HCT116 (cell line): ENCODE data around the gene TRIM41. TPM values are rescaled to one million over a fixed set of nuclear protein-coding genes. Genes with fewer than 3 reads are reported as not detected.
A peak's percentile ranks its signal among the peaks of the same experiment; 100 is the strongest.

Experiments
- ATAC-seq: fragments of 200-7000 bp; cut with Tn5 transposase; 2 replicates; pipeline ENCODE4 v1.9.1; 2020; ENCODE audit warnings: mild to moderate bottlenecking, moderate library complexity
- BruUV-seq: library from RNA; stranded (reverse); fragments of 400-500 nt; replicated peaks from 2 replicates; lab custom pipeline; 2021; lab: Mats Ljungman, UMichigan
- CTCF ChIA-PET: fragments of 300-600 bp; sonication (Branson Sonifier 250); formaldehyde crosslinking; loops from one replicate; lab custom pipeline; 2021; ENCODE audit warnings: antibody characterized with exemption; lab: Charles Lee
- POLR2A ChIA-PET: fragments of 300-600, 350-600 bp; sonication (Branson Sonifier 250); formaldehyde crosslinking; loops from one replicate; lab custom pipeline; 2021; ENCODE audit warnings: antibody characterized with exemption; lab: Charles Lee
- RAD21 ChIA-PET, 2 experiments: fragments of 300-600 bp; sonication (Branson Sonifier 250); formaldehyde crosslinking; loops; one replicate each; lab custom pipeline; 2023; ENCODE audit warnings: low total read pairs in 2 of 2; ENCODE audit not compliant: uncharacterized antibody in 2 of 2, unreplicated experiment in 2 of 2, low non-redundant PET in 1 of 2; lab: Charles Lee
- DNase-seq: peaks from one replicate; pipeline ENCODE4 v3.0.0-alpha.2; 2010; ENCODE audit warnings: low read depth, low spot score
- H2AFZ ChIP-seq: fragments of 200-600 bp; shearing (Covaris generic), sonication (generic); 2 replicates; pipeline ENCODE4 v1.6.1; 2017; ENCODE audit warnings: low read depth, mixed run types, mixed read lengths, antibody characterized with exemption, low read length; ENCODE audit not compliant: poor library complexity, severe bottlenecking
- H3K27ac ChIP-seq: 2 replicates; pipeline ENCODE4 v1.5.1; 2012; ENCODE audit warnings: low read depth, low read length
- H3K27me3 ChIP-seq: fragments of 200-600 bp; sonication (generic); 2 replicates; pipeline ENCODE4 v1.6.1; 2016; ENCODE audit warnings: mixed run types, low read length, mixed read lengths; ENCODE audit not compliant: insufficient read depth
- H3K36me3 ChIP-seq, 2 experiments: fragments of 200-500 bp in 1 of 2; fragments of 200-600 bp in 1 of 2; sonication (Bioruptor generic) in 1 of 2; sonication (generic) in 1 of 2; 2 replicates each; pipeline versions ENCODE4 v1.5.1 to v1.6.1; 2014 to 2016; ENCODE audit warnings: low read length in 2 of 2, inconsistent platforms in 1 of 2, mixed read lengths in 1 of 2, mixed run types in 1 of 2; ENCODE audit not compliant: insufficient read depth in 2 of 2, control insufficient read depth in 1 of 2
- H3K4me1 ChIP-seq, 2 experiments: fragments of 200-600 bp in 1 of 2; sonication (generic) in 1 of 2; 2 replicates each; pipeline versions ENCODE4 v1.5.1 to v1.6.1; 2012 to 2017; ENCODE audit warnings: low read length in 2 of 2, inconsistent platforms in 1 of 2, mild to moderate bottlenecking in 1 of 2, mixed read lengths in 1 of 2, mixed run types in 1 of 2, moderate library complexity in 1 of 2; ENCODE audit not compliant: insufficient read depth in 2 of 2, control insufficient read depth in 1 of 2
- H3K4me2 ChIP-seq: fragments of 200-600 bp; sonication (generic); 2 replicates; pipeline ENCODE4 v1.6.1; 2017; ENCODE audit warnings: mixed run types, low read length, mixed read lengths
- H3K4me3 ChIP-seq, 2 experiments: fragments of 200-600 bp in 1 of 2; sonication (generic) in 1 of 2; replicated peaks in 1 of 2; 2 replicates each; pipeline ENCODE4 v1.5.1; 2011 to 2016; ENCODE audit warnings: low read length in 2 of 2, control low read depth in 1 of 2, low read depth in 1 of 2, mild to moderate bottlenecking in 1 of 2, mixed read lengths in 1 of 2, mixed run types in 1 of 2
- H3K79me2 ChIP-seq: fragments of 200-600 bp; sonication (generic); 2 replicates; pipeline ENCODE4 v1.6.1; 2017; ENCODE audit warnings: mild to moderate bottlenecking, mixed run types, low read length, moderate library complexity, mixed read lengths; ENCODE audit not compliant: insufficient read depth
- H3K9ac ChIP-seq: fragments of 200-600 bp; sonication (generic); 2 replicates; pipeline ENCODE4 v1.6.1; 2016; ENCODE audit warnings: low read length, mixed read lengths
- H3K9me2 ChIP-seq: fragments of 200-600 bp; sonication (generic), shearing (Covaris generic); 2 replicates; pipeline ENCODE4 v1.6.1; 2017; ENCODE audit warnings: mixed run types, mild to moderate bottlenecking, moderate library complexity; ENCODE audit not compliant: insufficient read depth
- H3K9me3 ChIP-seq, 2 experiments: fragments of 200-500 bp in 1 of 2; fragments of 200-600 bp in 1 of 2; sonication (Bioruptor generic) in 1 of 2; sonication (generic) in 1 of 2; 2 replicates each; pipeline ENCODE4 v1.6.1; 2014 to 2017; ENCODE audit warnings: low read length in 2 of 2, mixed read lengths in 2 of 2, inconsistent platforms in 1 of 2, low read depth in 1 of 2, mild to moderate bottlenecking in 1 of 2, mixed run types in 1 of 2, moderate library complexity in 1 of 2; ENCODE audit not compliant: control insufficient read depth in 1 of 2, insufficient read depth in 1 of 2
- H4K20me1 ChIP-seq: fragments of 200-600 bp; sonication (generic), shearing (Covaris generic); 2 replicates; pipeline ENCODE4 v1.6.1; 2017; ENCODE audit warnings: mixed run types, mild to moderate bottlenecking, moderate library complexity; ENCODE audit not compliant: insufficient read depth
- ATF3 ChIP-seq: IDR thresholded peaks from 2 replicates; pipeline ENCODE4 v1.6.1; 2012
- CTCF ChIP-seq, 3 experiments: fragments of 200-600 bp in 1 of 3; sonication (generic) in 1 of 3; IDR thresholded peaks in 2 of 3; conservative IDR thresholded peaks in 1 of 3; 2 replicates each; pipeline ENCODE4 v1.5.1; 2012 to 2017; ENCODE audit warnings: low read depth in 2 of 3, low read length in 2 of 3, antibody characterized with exemption in 1 of 3, borderline replicate concordance in 1 of 3, control low read depth in 1 of 3, mild to moderate bottlenecking in 1 of 3, mixed read lengths in 1 of 3, mixed run types in 1 of 3, moderate library complexity in 1 of 3; ENCODE audit not compliant: insufficient read depth in 1 of 3
- EGR1 ChIP-seq: IDR thresholded peaks from 2 replicates; pipeline ENCODE4 v1.6.1; 2012; ENCODE audit warnings: low read depth
- ELF1 ChIP-seq: IDR thresholded peaks from 2 replicates; pipeline ENCODE4 v1.6.1; 2012; ENCODE audit warnings: low read depth, borderline replicate concordance
- EZH2phosphoT487 ChIP-seq: fragments of 200-600 bp; IDR thresholded peaks from 2 replicates; pipeline ENCODE4 v1.6.1; 2018; ENCODE audit warnings: antibody characterized with exemption, borderline replicate concordance
- JUND ChIP-seq: IDR thresholded peaks from 2 replicates; pipeline ENCODE4 v1.6.1; 2012
- POLR2A ChIP-seq: IDR thresholded peaks from 2 replicates; pipeline ENCODE4 v1.7.0; 2011; ENCODE audit warnings: borderline replicate concordance; ENCODE audit not compliant: insufficient read depth, insufficient read length; ENCODE audit errors: extremely low read depth
- POLR2AphosphoS5 ChIP-seq: IDR thresholded peaks from 2 replicates; pipeline ENCODE4 v1.6.1; 2011; ENCODE audit warnings: mild to moderate bottlenecking, low read depth, low read length, moderate library complexity
- REST ChIP-seq: IDR thresholded peaks from 2 replicates; pipeline ENCODE4 v1.6.1; 2012; ENCODE audit warnings: low read depth
- SP1 ChIP-seq: IDR thresholded peaks from 2 replicates; pipeline ENCODE4 v1.6.1; 2012; ENCODE audit warnings: low read depth
- ZFX ChIP-seq: fragments of 450-650 bp; IDR thresholded peaks from 2 replicates; pipeline ENCODE4 v1.6.1; 2017
- ZNF274 ChIP-seq: fragments of 200-500 bp; sonication (Bioruptor generic); IDR thresholded peaks from 2 replicates; pipeline ENCODE4 v1.6.1; 2014; ENCODE audit warnings: mild to moderate bottlenecking, low read depth, low read length, inconsistent platforms
- intact Hi-C: fragments of 100-400 bp; cut with micrococcal nuclease; formaldehyde crosslinking; loops from 2 replicates; pipeline ENCODE4 v1.10.0; 2022
- total RNA-seq: library from RNA; stranded (reverse); gene quantifications from one replicate; pipeline ENCODE4 v1.2.1, GENCODE V29; 2021; ENCODE audit not compliant: unreplicated experiment

TRIM41 gene
- total RNA-seq, 1 experiment from 2014 or later: 51.8 TPM

- TF ChIP-seq ZFX (peak; percentile 99), EZH2phosphoT487 (no peak), POLR2AphosphoS5 (peak; percentile 77), POLR2A (peak; percentile 52)
- ChIA-PET RAD21 (no interaction called here), CTCF (interaction anchor here (0.6 to 1.5 kb wide), 2 partner anchors 17 to 623 kb away, joined by 3 to 4 read pairs; no protein-coding TSS in a partner anchor), POLR2A (interaction anchor here (0.9 to 3.0 kb wide), 6 partner anchors 8 to 40 kb away, joined by 3 to 18 read pairs (median 6); partner anchors contain the start of gene RACK1)
- intact Hi-C loops: loop anchor here (1.0 kb wide), 1 partner anchor 43 kb away; no protein-coding TSS in a partner anchor
- peaks cover 50% of the 10 kb centered on the region for H3K79me2 ChIP-seq
- ATAC-seq: peak; percentile 70
- peak overlapping the region; percentile 85 for H3K4me2 ChIP-seq
- peaks cover 9% of the 10 kb centered on the region; the same call in 1 of the 2 replicates for H4K20me1 ChIP-seq
- H3K4me3 ChIP-seq: peak overlapping the region; percentile 83 to 96
- H3K4me1 ChIP-seq: peaks cover 12 to 21% of the 10 kb centered on the region in 2 experiments; a peak in 3 of 4 replicates
- H3K9ac ChIP-seq: peak overlapping the region; percentile 99
- H3K9me3 ChIP-seq: no peaks in the 10 kb centered on the region
- H3K9me2 ChIP-seq: no peaks in the 10 kb centered on the region
- peaks cover 0 to 15% of the 10 kb centered on the region in 2 experiments; a peak in 2 of 4 replicates for H3K36me3 ChIP-seq
- peak overlapping the region; percentile 17 for H2AFZ ChIP-seq
- peak; percentile 48 for DNase-seq
- H3K27me3 ChIP-seq: no peaks in the 10 kb centered on the region
- no TSS peak for BruUV-seq
- peak overlapping the region; percentile 97 for H3K27ac ChIP-seq
Measured at GRCh38 chr5:181261320-181262049, 38.4 kb downstream of the TRIM41 start.

- Histone ChIP-seq H3K27ac (no peak overlapping the region), H3K4me1 (peaks cover 12 to 21% of the 10 kb centered on the region in 2 experiments; a peak in 3 of 4 replicates), H2AFZ (no peak overlapping the region), H4K20me1 (no peaks in the 10 kb centered on the region), H3K4me2 (no peak overlapping the region), H3K9me2 (no peaks in the 10 kb centered on the region), H3K4me3 (no peak overlapping the region), H3K27me3 (no peaks in the 10 kb centered on the region), H3K9me3 (no peaks in the 10 kb centered on the region), H3K9ac (no peak overlapping the region), H3K36me3 (peaks cover 0 to 5% of the 10 kb centered on the region in 2 experiments; a peak in 2 of 4 replicates), H3K79me2 (peaks cover 31% of the 10 kb centered on the region)
- ChIA-PET CTCF (no interaction called here), POLR2A (no interaction called here), RAD21 (no interaction called here)
- intact Hi-C loops: no loop called here
- no peak for ATAC-seq
- no peak for DNase-seq
- BruUV-seq: no TSS peak
- TF ChIP-seq ELF1 (no peak), EGR1 (no peak), ZFX (no peak), EZH2phosphoT487 (no peak), CTCF (IDR thresholded peaks at IDR 0.05 in 2 of 3, conservative IDR thresholded peaks at IDR 0.05 in 1 of 3; ENCODE audit: borderline replicate concordance in 1 of 3, insufficient read depth in 1 of 3, low read depth in 2 of 3, low read length in 2 of 3) (no peak), POLR2AphosphoS5 (no peak), ZNF274 (no peak), JUND (no peak), SP1 (no peak), REST (no peak), ATF3 (no peak)
Measured at GRCh38 chr5:181263633-181264032, 40.6 kb downstream of the TRIM41 start.
